ENCODE data around the gene LRRC18. TPM values are rescaled to one million over a fixed set of nuclear protein-coding genes. Genes with fewer than 3 reads are reported as not detected.

LRRC18 gene
- total RNA-seq, 4 donors from 2014 or later = not detected

DNA sequence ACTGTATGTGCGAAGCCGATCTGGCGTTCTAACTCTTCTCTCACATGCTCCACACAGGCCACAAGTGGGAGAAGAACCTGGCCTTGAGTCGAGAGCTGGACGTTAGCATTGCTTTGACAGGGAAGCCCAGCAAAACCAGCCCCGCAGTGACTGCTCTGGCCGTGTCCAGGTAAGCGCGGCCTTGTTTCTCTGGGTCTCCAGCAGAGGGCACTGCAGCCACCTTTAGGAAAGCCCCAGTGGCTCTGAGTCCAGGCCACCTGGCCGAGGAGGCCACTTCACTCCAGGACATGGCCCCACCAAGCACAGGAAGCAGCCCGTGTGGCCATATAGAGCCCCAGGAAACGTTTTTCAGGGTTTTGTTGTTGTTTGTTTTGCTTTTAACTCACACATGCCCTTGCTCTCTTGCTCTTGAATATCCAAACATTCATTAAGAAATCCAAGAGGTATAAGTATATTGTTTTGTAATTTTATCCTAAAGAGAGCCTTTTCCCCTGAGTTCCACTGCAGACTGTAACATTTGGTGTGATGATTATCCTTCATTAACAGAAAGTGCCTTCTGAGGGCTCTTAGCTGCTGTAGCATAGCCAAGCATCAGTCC is 41.8 kb upstream of the LRRC18 start:
- no peak overlapping the region for H3K4me3 ChIP-seq
- H3K4me1 ChIP-seq = peaks cover 0 to 5% (median 2%) of the 10 kb centered on the region in 4 donors
- H3K36me3 ChIP-seq = no peaks in the 10 kb centered on the region
- TF ChIP-seq, protein P1, sequence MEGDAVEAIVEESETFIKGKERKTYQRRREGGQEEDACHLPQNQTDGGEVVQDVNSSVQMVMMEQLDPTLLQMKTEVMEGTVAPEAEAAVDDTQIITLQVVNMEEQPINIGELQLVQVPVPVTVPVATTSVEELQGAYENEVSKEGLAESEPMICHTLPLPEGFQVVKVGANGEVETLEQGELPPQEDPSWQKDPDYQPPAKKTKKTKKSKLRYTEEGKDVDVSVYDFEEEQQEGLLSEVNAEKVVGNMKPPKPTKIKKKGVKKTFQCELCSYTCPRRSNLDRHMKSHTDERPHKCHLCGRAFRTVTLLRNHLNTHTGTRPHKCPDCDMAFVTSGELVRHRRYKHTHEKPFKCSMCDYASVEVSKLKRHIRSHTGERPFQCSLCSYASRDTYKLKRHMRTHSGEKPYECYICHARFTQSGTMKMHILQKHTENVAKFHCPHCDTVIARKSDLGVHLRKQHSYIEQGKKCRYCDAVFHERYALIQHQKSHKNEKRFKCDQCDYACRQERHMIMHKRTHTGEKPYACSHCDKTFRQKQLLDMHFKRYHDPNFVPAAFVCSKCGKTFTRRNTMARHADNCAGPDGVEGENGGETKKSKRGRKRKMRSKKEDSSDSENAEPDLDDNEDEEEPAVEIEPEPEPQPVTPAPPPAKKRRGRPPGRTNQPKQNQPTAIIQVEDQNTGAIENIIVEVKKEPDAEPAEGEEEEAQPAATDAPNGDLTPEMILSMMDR (IDR thresholded peaks at IDR 0.05) = peak; percentile 56 to 85 (median 59)
- TF ChIP-seq POLR2AphosphoS5 (IDR thresholded peaks at IDR 0.05) = no peak
- no peaks in the 10 kb centered on the region for H3K9me3 ChIP-seq
- no peaks in the 10 kb centered on the region for H3K27me3 ChIP-seq
- WGBS = 30% methylated on average over 12 of the region's 12 CpGs
- no peak overlapping the region for H3K27ac ChIP-seq (replicated peaks in 1 of 4)
- DNase-seq (ENCODE audit: extremely low spot score) = no peak
- intact Hi-C loops (cut with DNase I) = loop anchor here (10.0 kb wide), 2 partner anchors 183 to 533 kb away; no protein-coding TSS in a partner anchor

DNA sequence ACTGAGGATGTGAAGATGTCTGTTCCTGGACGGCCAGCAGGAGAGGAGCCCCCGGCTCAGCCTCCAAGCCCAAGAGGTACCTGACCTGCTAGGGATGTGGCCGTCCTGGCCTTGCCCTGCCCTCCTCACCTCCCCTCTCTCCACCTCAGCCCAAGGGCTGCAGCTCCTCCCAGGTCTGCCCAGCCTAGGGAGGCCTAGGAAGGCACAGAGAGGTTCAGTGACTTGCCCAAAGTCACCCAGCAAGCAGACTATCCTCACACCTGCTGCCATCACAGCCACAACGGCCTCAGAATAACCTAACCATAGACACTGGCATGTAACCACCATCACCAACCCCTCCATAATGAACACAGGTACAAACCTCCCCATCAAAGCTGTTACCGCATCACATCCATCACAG is 38.7 kb upstream of the LRRC18 start:
- Histone ChIP-seq H3K9me3 (no peaks in the 10 kb centered on the region), H3K36me3 (no peaks in the 10 kb centered on the region), H3K4me3 (no peak overlapping the region), H3K4me1 (peaks cover 0 to 5% (median 2%) of the 10 kb centered on the region in 4 donors), H3K27me3 (no peaks in the 10 kb centered on the region), H3K27ac (replicated peaks in 1 of 4) (no peak overlapping the region)
- 90% methylated on average over 2 of the region's 5 CpGs for WGBS
- no peak for TF ChIP-seq POLR2AphosphoS5 (IDR thresholded peaks at IDR 0.05)
- no peak for TF ChIP-seq EP300 (IDR thresholded peaks at IDR 0.05)
- TF ChIP-seq, protein P1 (IDR thresholded peaks at IDR 0.05) = no peak
- no peak for DNase-seq (ENCODE audit: extremely low spot score)
- intact Hi-C loops (cut with DNase I) = no loop called here

DNA sequence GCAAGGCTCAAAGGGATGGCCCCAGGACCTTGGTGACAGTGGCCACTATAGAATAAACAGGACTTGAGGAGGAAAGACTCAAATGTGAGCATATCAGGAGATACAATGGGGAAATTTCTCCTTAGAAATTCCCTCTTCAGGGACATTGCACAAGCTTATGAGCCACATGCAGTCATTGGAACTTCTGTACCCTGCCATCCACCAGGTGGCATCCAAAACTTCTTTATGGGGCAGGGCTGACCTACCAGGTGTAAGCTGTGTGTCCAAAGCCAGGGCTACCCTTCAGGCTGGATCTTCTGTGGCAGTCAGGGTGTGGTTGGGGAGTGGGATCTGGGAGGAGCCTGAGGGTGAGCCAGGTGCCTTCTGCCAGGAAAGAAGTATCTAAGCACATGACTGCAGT is 36.6 kb upstream of the LRRC18 start:
- intact Hi-C loops (cut with DNase I) = no loop called here
- no peaks in the 10 kb centered on the region for H3K9me3 ChIP-seq
- H3K27ac ChIP-seq (replicated peaks in 1 of 4) = no peak overlapping the region
- H3K36me3 ChIP-seq = no peaks in the 10 kb centered on the region
- no peak for DNase-seq (ENCODE audit: extremely low spot score)
- no peak overlapping the region for H3K4me3 ChIP-seq
- H3K27me3 ChIP-seq = no peaks in the 10 kb centered on the region
- peaks cover 0 to 1% (median 0%) of the 10 kb centered on the region in 4 donors for H3K4me1 ChIP-seq
- TF ChIP-seq POLR2AphosphoS5 (IDR thresholded peaks at IDR 0.05) (no peak), POLR2A (IDR thresholded peaks at IDR 0.05; ENCODE audit: low read depth) (no peak), EP300 (IDR thresholded peaks at IDR 0.05) (no peak)
- TF ChIP-seq, protein P1 (IDR thresholded peaks at IDR 0.05) = peak in 1 of 3 experiments; percentile 6

DNA sequence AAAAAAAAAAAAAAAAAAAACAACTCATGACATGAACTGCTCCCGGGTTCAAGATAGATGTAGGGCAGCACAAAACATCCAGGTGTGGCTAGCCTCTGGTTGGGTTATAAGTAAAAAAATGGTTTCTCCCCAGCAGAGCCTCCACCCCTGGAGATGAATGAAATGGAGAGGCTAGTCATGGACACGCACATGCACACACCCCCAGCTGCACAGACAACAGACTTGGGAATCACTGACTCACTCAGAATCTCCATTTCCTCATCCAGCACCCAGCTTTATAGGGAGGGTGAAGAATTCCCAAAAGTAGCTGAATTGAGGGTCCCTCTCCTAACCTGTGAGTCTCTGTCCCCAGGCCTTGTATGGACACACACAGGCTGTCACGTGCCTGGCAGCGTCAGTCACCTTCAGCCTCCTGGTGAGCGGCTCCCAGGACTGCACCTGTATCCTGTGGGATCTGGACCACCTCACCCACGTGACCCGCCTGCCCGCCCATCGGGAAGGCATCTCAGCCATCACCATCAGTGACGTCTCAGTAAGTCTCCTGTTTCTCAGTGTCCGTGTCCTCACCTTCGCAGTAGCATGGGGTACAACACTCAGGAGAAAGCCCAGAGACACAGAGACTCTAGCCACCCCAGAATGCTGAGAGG is 35.0 kb upstream of the LRRC18 start:
- H3K27me3 ChIP-seq = no peaks in the 10 kb centered on the region
- TF ChIP-seq, protein P1 (IDR thresholded peaks at IDR 0.05) = no peak
- TF ChIP-seq POLR2A (IDR thresholded peaks at IDR 0.05; ENCODE audit: low read depth) (no peak), EP300 (IDR thresholded peaks at IDR 0.05) (no peak), POLR2AphosphoS5 (IDR thresholded peaks at IDR 0.05) (no peak)
- intact Hi-C loops (cut with DNase I) = no loop called here
- no peaks in the 10 kb centered on the region for H3K36me3 ChIP-seq
- DNase-seq (ENCODE audit: extremely low spot score) = no peak
- no peaks in the 10 kb centered on the region for H3K4me1 ChIP-seq
- 89% methylated on average over 12 of the region's 12 CpGs for WGBS
- no peaks in the 10 kb centered on the region for H3K9me3 ChIP-seq
- no peak overlapping the region for H3K27ac ChIP-seq (replicated peaks in 1 of 4)
- H3K4me3 ChIP-seq = no peak overlapping the region

DNA sequence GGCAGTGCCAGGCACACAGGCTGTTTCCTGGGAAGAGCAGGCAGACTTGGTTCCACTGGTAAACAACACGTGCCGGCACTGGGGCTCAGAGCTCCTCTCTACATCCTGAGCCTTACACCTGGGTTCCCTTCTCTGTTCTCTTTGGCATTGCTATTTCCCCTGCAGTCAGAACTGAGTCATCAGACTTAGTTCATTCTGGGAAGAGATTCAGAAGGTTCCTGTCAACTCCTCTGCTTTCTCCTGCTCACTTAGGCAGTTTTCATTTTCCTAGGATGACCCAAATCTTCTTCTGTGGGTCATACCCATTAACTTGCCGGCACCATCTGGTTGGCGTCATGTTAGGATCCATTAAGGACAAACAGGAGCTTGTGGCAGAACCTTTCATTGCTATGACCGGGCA is 33.4 kb upstream of the LRRC18 start:
- no peaks in the 10 kb centered on the region for H3K36me3 ChIP-seq
- no peak overlapping the region for H3K4me3 ChIP-seq
- no peak overlapping the region for H3K27ac ChIP-seq (replicated peaks in 1 of 4)
- no peaks in the 10 kb centered on the region for H3K27me3 ChIP-seq
- no peak for TF ChIP-seq POLR2A (IDR thresholded peaks at IDR 0.05; ENCODE audit: low read depth)
- no peak for TF ChIP-seq POLR2AphosphoS5 (IDR thresholded peaks at IDR 0.05)
- no peak for TF ChIP-seq EP300 (IDR thresholded peaks at IDR 0.05)
- TF ChIP-seq, protein P1 (IDR thresholded peaks at IDR 0.05) = no peak
- no peak for DNase-seq (ENCODE audit: extremely low spot score)
- H3K4me1 ChIP-seq = no peaks in the 10 kb centered on the region
- WGBS = 91% methylated on average over 5 of the region's 5 CpGs
- intact Hi-C loops (cut with DNase I) = no loop called here
- no peaks in the 10 kb centered on the region for H3K9me3 ChIP-seq
